Neural progenitor cell (in vitro differentiated cells): ENCODE results near the gene RFX3.

ENCODE experiments used
- CTCF ChIP-seq: fragments of 200-600 bp; sonication (generic); IDR thresholded peaks from 2 replicates; pipeline ENCODE4 v1.5.1; 2017; ENCODE audit warnings: antibody characterized with exemption, mild to moderate bottlenecking
- EZH2phosphoT487 ChIP-seq: fragments of 200-600 bp; sonication (generic); IDR thresholded peaks from 2 replicates; pipeline ENCODE4 v1.6.1; 2017; ENCODE audit warnings: antibody characterized with exemption

GRCh38 chr9:3359048-3359692 lies 166.6 kb downstream of the RFX3 start:
- TF ChIP-seq CTCF (no peak), EZH2phosphoT487 (no peak)
